Measurements from ENCODE around the gene MBNL1.

Gene MBNL1

GRCh38 chr3:152253514-152253913 lies 15.2 kb upstream of the MBNL1 start:
- no peak for DNase-seq (ENCODE audit: low spot score)

GRCh38 chr3:152254041-152254440 lies 14.7 kb upstream of the MBNL1 start:
- no peak for DNase-seq (ENCODE audit: low spot score)

GRCh38 chr3:152255290-152255689 lies 13.4 kb upstream of the MBNL1 start:
- no peak for DNase-seq (ENCODE audit: low spot score)

- no peak for DNase-seq (ENCODE audit: low spot score)
These were observed 11.7 kb upstream of the MBNL1 start for GRCh38 chr3:152256851-152257562.

- no peak for DNase-seq (ENCODE audit: low spot score)
These were observed 11.1 kb upstream of the MBNL1 start for GRCh38 chr3:152257563-152258035.

GRCh38 chr3:152258448-152259393 lies 10.0 kb upstream of the MBNL1 start:
- peak; percentile 56 for DNase-seq (ENCODE audit: low spot score)

GRCh38 chr3:152259468-152259867 lies 9.3 kb upstream of the MBNL1 start:
- no peak for DNase-seq (ENCODE audit: low spot score)

GRCh38 chr3:152260026-152260425 lies 8.7 kb upstream of the MBNL1 start:
- DNase-seq (ENCODE audit: low spot score), result no peak

- no peak for DNase-seq (ENCODE audit: low spot score)
These were observed 8.2 kb upstream of the MBNL1 start for GRCh38 chr3:152260529-152260928.

- DNase-seq (ENCODE audit: low spot score), result no peak
These were observed 7.4 kb upstream of the MBNL1 start for GRCh38 chr3:152261329-152261728.

- DNase-seq (ENCODE audit: low spot score), result no peak
These were observed 5.0 kb upstream of the MBNL1 start for GRCh38 chr3:152263711-152264110.

GRCh38 chr3:152264378-152264777 lies 4.4 kb upstream of the MBNL1 start:
- no peak for DNase-seq (ENCODE audit: low spot score)

GRCh38 chr3:152266221-152266995 lies 2.3 kb upstream of the MBNL1 start:
- DNase-seq (ENCODE audit: low spot score), result no peak

GRCh38 chr3:152267831-152268554 lies 736 bp upstream of the MBNL1 start:
- DNase-seq (ENCODE audit: low spot score), result no peak

GRCh38 chr3:152269056-152269830 lies 514 bp downstream of the MBNL1 start:
- DNase-seq (ENCODE audit: low spot score), result peak; percentile 65

- DNase-seq (ENCODE audit: low spot score), result no peak
These were observed 1.4 kb downstream of the MBNL1 start for GRCh38 chr3:152269831-152270734.

- DNase-seq (ENCODE audit: low spot score), result no peak
These were observed 2.2 kb downstream of the MBNL1 start for GRCh38 chr3:152270937-152271336.

- no peak for DNase-seq (ENCODE audit: low spot score)
These were observed 2.9 kb downstream of the MBNL1 start for GRCh38 chr3:152271501-152272236.

GRCh38 chr3:152272771-152273242 lies 4.1 kb downstream of the MBNL1 start:
- DNase-seq (ENCODE audit: low spot score), result no peak

Data from putamen (tissue), 1 donor.